SU-DHL-6 (cell line): Measurements from ENCODE around the gene FBXW5.

Experiments used
- H2AFZ ChIP-seq: fragments of 200-600 bp; sonication (generic); 2 replicates; pipeline ENCODE4 v1.6.1; 2014; ENCODE audit warnings: low read depth, mild to moderate bottlenecking, moderate library complexity, mixed read lengths, antibody characterized with exemption, low read length; ENCODE audit not compliant: severe bottlenecking
- H3F3A ChIP-seq: fragments of 200-600 bp; shearing (Covaris generic); 2 replicates; pipeline ENCODE4 v1.6.0; 2016; ENCODE audit warnings: antibody characterized with exemption, mild to moderate bottlenecking; ENCODE audit not compliant: insufficient read depth
- H3K27ac ChIP-seq: fragments of 200-600 bp; sonication (generic); 2 replicates; pipeline ENCODE4 v1.5.1; 2016; ENCODE audit warnings: low read depth, mild to moderate bottlenecking, low read length, moderate library complexity, mixed read lengths
- H3K27me3 ChIP-seq: fragments of 200-600 bp; sonication (generic), shearing (Covaris generic); 2 replicates; pipeline ENCODE4 v1.6.0; 2014; ENCODE audit warnings: mild to moderate bottlenecking, low read length
- H3K36me3 ChIP-seq: fragments of 200-600 bp; sonication (generic); 2 replicates; pipeline ENCODE4 v1.6.1; 2014; ENCODE audit warnings: mild to moderate bottlenecking, low read length, mixed read lengths
- H3K4me2 ChIP-seq: fragments of 300-600, 200-600 bp; shearing (Covaris generic), sonication (generic); 2 replicates; pipeline ENCODE4 v1.6.0; 2014; ENCODE audit warnings: low read length, low read depth, mild to moderate bottlenecking; ENCODE audit not compliant: poor library complexity, severe bottlenecking
- H3K4me3 ChIP-seq: fragments of 200-600 bp; sonication (generic); 2 replicates; pipeline ENCODE4 v1.5.1; 2014; ENCODE audit warnings: antibody characterized with exemption, low read length, mild to moderate bottlenecking, mixed read lengths; ENCODE audit not compliant: insufficient read depth, poor library complexity, severe bottlenecking
- H3K79me2 ChIP-seq: fragments of 200-600 bp; sonication (generic); 2 replicates; pipeline ENCODE4 v1.6.1; 2014; ENCODE audit warnings: mild to moderate bottlenecking, low read length, moderate library complexity; ENCODE audit not compliant: insufficient read depth
- H3K9ac ChIP-seq: fragments of 200-600 bp; sonication (generic); 2 replicates; pipeline ENCODE4 v1.7.0; 2014; ENCODE audit warnings: mild to moderate bottlenecking, low read length
- H3K9me2 ChIP-seq: fragments of 200-600 bp; sonication (generic); replicated peaks from 2 replicates; pipeline ENCODE4 v1.6.1; 2014; ENCODE audit warnings: low read length; ENCODE audit not compliant: insufficient read depth
- H3K9me3 ChIP-seq: fragments of 200-600 bp; sonication (generic); 2 replicates; pipeline ENCODE4 v1.6.1; 2014; ENCODE audit warnings: low read length, mixed read lengths; ENCODE audit not compliant: insufficient read depth
- H4K20me1 ChIP-seq: fragments of 200-600 bp; sonication (generic); 2 replicates; pipeline ENCODE4 v1.6.1; 2014; ENCODE audit warnings: low read depth, mild to moderate bottlenecking, antibody characterized with exemption, low read length, moderate library complexity, mixed read lengths
- EZH2phosphoT487 ChIP-seq: fragments of 200-600 bp; sonication (generic), shearing (Covaris generic); conservative IDR thresholded peaks from 2 replicates; pipeline ENCODE4 v1.6.1; 2018; ENCODE audit warnings: mild to moderate bottlenecking, antibody characterized with exemption, low read length, moderate library complexity, mixed read lengths
- TF ChIP-seq, protein P1 (sequence below): fragments of 200-600 bp; sonication (generic); IDR thresholded peaks from one replicate; pipeline ENCODE4 v1.5.1; 2017; ENCODE audit warnings: antibody characterized with exemption, mild to moderate bottlenecking, low read length, moderate library complexity; ENCODE audit not compliant: insufficient read depth, poor library complexity, severe bottlenecking

Gene FBXW5

DNA sequence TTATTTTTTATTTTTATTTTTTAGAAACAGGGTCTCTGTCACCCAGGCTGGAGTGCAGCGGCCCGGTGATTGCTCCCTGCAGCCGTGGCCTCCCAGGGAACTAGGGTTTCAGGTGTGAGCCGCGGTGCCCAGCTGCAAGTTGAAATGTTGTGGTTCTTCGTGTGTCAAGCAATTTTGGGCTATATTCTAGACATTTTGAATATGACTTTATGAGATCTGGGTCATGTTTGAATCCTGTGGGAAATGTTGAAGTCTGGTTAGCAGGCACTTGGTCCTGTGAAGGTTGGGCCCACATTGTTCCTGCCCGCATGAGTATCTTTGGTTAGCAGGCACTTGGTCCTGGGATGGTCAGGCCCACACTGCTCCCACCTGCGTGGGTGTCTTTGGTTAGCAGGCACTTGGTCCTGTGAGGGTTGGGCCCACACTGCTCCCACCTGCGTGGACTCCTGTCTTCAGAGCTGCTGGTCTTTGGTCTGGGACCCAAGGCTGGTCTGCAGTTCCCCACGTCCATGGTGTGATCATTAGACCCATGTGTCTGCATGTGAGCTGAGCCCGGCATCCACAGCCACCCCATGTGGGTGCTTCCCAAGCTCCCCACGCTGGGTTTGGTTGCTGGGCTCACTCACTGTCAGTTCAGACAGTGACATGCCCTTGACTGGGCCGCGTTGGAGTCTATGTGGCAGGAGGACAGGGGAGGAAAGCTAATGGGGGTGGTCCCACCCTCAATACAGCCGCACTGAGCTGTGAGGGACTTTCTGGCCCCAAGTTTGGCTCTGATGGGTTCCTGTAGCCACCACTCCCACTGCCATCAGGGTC lies 7.1 kb downstream of the FBXW5 start:
- TF ChIP-seq, protein P1, sequence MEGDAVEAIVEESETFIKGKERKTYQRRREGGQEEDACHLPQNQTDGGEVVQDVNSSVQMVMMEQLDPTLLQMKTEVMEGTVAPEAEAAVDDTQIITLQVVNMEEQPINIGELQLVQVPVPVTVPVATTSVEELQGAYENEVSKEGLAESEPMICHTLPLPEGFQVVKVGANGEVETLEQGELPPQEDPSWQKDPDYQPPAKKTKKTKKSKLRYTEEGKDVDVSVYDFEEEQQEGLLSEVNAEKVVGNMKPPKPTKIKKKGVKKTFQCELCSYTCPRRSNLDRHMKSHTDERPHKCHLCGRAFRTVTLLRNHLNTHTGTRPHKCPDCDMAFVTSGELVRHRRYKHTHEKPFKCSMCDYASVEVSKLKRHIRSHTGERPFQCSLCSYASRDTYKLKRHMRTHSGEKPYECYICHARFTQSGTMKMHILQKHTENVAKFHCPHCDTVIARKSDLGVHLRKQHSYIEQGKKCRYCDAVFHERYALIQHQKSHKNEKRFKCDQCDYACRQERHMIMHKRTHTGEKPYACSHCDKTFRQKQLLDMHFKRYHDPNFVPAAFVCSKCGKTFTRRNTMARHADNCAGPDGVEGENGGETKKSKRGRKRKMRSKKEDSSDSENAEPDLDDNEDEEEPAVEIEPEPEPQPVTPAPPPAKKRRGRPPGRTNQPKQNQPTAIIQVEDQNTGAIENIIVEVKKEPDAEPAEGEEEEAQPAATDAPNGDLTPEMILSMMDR = no peak
- no peak for TF ChIP-seq EZH2phosphoT487
- Histone ChIP-seq H3K9me3 (no peaks in the 10 kb centered on the region), H4K20me1 (no peaks in the 10 kb centered on the region), H3K36me3 (no peaks in the 10 kb centered on the region), H3K4me2 (no peak overlapping the region), H3K4me3 (no peak overlapping the region), H3K27me3 (no peaks in the 10 kb centered on the region), H3F3A (peaks cover 10% of the 10 kb centered on the region), H3K27ac (no peak overlapping the region), H3K79me2 (no peaks in the 10 kb centered on the region), H3K9ac (no peak overlapping the region), H2AFZ (no peak overlapping the region), H3K9me2 (no peaks in the 10 kb centered on the region)

DNA sequence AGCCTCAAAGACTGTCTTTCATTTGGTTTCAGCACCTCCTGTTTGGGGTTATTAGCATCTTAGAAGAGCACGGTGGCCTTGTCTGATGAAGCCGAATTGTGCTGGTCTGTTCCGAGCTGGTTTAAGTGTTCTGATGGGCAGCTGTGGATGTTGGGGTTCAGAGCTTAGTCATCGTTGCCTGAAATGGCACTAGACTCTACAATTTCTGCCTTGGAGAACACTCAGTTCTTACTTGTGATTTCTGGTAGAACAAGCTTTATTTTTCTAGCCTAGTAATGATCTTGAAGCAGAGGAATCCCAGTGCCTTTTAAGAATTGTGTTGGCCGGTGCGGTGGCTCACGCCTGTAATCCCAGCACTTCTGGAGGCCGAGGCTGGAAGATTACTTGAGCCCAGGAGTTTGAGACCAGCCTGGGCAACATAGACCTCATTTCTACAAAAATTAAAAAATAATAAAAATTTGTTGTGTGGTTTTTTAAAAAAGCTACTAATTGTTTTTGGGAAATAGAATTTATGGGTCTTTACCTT lies 7.8 kb downstream of the FBXW5 start:
- Histone ChIP-seq H3K27ac (no peak overlapping the region), H4K20me1 (no peaks in the 10 kb centered on the region)

DNA sequence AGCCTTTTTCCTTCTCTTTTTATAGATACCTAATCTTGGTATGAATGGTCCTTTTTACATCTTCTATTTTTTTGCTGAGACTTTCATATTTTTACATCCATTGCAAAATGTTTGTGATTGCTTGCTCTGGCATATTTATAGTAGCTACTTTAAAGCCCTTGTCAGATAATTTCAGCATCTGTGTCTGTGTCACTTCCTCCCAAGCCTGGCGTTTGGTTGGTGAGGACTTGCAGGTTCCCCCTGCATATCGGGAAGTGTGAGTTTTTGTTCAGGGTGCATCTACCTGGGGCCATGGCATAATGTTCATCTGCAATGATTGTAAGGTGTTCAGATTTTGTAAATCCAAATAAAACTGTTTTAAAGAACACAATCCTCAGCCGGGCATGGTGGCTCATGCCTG lies 8.9 kb downstream of the FBXW5 start:
- H3K36me3 ChIP-seq = no peaks in the 10 kb centered on the region
- H3K4me2 ChIP-seq = no peak overlapping the region
- H3K9me3 ChIP-seq = no peaks in the 10 kb centered on the region
- H3K9me2 ChIP-seq = no peaks in the 10 kb centered on the region
- TF ChIP-seq EZH2phosphoT487 = no peak
- TF ChIP-seq, protein P1 = no peak
- H4K20me1 ChIP-seq = no peaks in the 10 kb centered on the region
- no peak overlapping the region for H3K4me3 ChIP-seq
- H3K79me2 ChIP-seq = no peaks in the 10 kb centered on the region
- no peak overlapping the region for H3K27ac ChIP-seq
- no peaks in the 10 kb centered on the region for H3K27me3 ChIP-seq
- H2AFZ ChIP-seq = no peak overlapping the region
- no peak overlapping the region for H3K9ac ChIP-seq
- peaks cover 10% of the 10 kb centered on the region for H3F3A ChIP-seq

More for the DNA sequence above, 7.8 kb downstream of the FBXW5 start:
- no peak overlapping the region for H2AFZ ChIP-seq
- no peak overlapping the region for H3K9ac ChIP-seq
- H3K9me3 ChIP-seq = no peaks in the 10 kb centered on the region
- TF ChIP-seq, protein P1 = no peak
- TF ChIP-seq EZH2phosphoT487 = no peak
- H3K27me3 ChIP-seq = no peaks in the 10 kb centered on the region
- no peaks in the 10 kb centered on the region for H3K79me2 ChIP-seq
- H3K9me2 ChIP-seq = no peaks in the 10 kb centered on the region
- no peak overlapping the region for H3K4me3 ChIP-seq
- H3F3A ChIP-seq = peaks cover 10% of the 10 kb centered on the region
- no peak overlapping the region for H3K4me2 ChIP-seq
- no peaks in the 10 kb centered on the region for H3K36me3 ChIP-seq
